Naive thymus-derived CD8-positive, alpha-beta T cell (primary cell): Measurements from ENCODE around the gene LHX3. TPM values are rescaled to one million over a fixed set of nuclear protein-coding genes. Genes with fewer than 3 reads are reported as not detected.
"Not testable (repeated sequence)": the region's sequence is repeated elsewhere in the genome, so short reads cannot be mapped to it uniquely, and the experiment has no call there.

Experiments used
- ATAC-seq, 2 donors: fragments of 150-1000 bp; cut with Tn5 transposase in 1 of 2; sonication (Bioruptor Pico), chemical (Tn5 transposase) in 1 of 2; 1 replicate in 1 of 2; 2 replicates in 1 of 2; pipeline ENCODE4 v1.10.0; 2021; ENCODE audit warnings: mild to moderate bottlenecking in 2 of 2, moderate library complexity in 2 of 2
- POLR2A ChIA-PET: fragments of 350-600 bp; sonication (Branson Sonifier 250); formaldehyde crosslinking; loops from one replicate; lab custom pipeline; 2021; ENCODE audit warnings: antibody characterized with exemption; lab: Charles Lee
- DNase-seq, 10 donors: peaks; one replicate each; pipeline versions ENCODE4 v3.0.0 to v3.0.0-alpha.2; 2020 to 2022
- H3K27ac Mint-ChIP-seq, 10 donors: one replicate each; pipeline ENCODE4 v1.8.0; 2020 to 2022; ENCODE audit warnings: mild to moderate bottlenecking in 10 of 10, mixed read lengths in 10 of 10, moderate library complexity in 4 of 10, inconsistent platforms in 1 of 10
- H3K27me3 Mint-ChIP-seq, 5 donors: one replicate each; pipeline ENCODE4 v1.8.0; 2021 to 2022; ENCODE audit warnings: mixed read lengths in 5 of 5
- H3K36me3 Mint-ChIP-seq, 3 donors: one replicate each; pipeline ENCODE4 v1.8.0; 2020 to 2022; ENCODE audit warnings: mixed read lengths in 3 of 3, mild to moderate bottlenecking in 2 of 3, inconsistent platforms in 1 of 3
- H3K4me1 Mint-ChIP-seq, 4 donors: one replicate each; pipeline ENCODE4 v1.8.0; 2021 to 2022; ENCODE audit warnings: mixed read lengths in 4 of 4
- H3K4me3 Mint-ChIP-seq, 10 donors: one replicate each; pipeline ENCODE4 v1.8.0; 2020 to 2022; ENCODE audit warnings: mild to moderate bottlenecking in 10 of 10, mixed read lengths in 10 of 10, moderate library complexity in 6 of 10, inconsistent platforms in 1 of 10
- H3K9me3 Mint-ChIP-seq, 9 donors: one replicate each; pipeline ENCODE4 v1.8.0; 2020 to 2022; ENCODE audit warnings: mixed read lengths in 9 of 9, mild to moderate bottlenecking in 3 of 9, inconsistent platforms in 1 of 9, moderate library complexity in 1 of 9
- polyA plus RNA-seq, 3 donors: library from polyadenylated mRNA; unstranded; fragments of 300-500 nt; fragmentation: Illumina TruSeq; gene quantifications; one replicate each; pipeline ENCODE4 v1.2.3, GENCODE V29; 2021
- total RNA-seq, 8 experiments: library from RNA in 2 of 8; stranded (reverse) in 2 of 8; gene quantifications; one replicate each; pipeline ENCODE4 v1.2.3 and lab custom pipeline; 2021 to 2026

LHX3 gene
- total and polyA plus RNA-seq, 5 experiments from 2014 or later: not detected

- no peak for DNase-seq
- H3K4me1 Mint-ChIP-seq: peaks cover 0 to 2% (median 0%) of the 10 kb centered on the region in 4 donors
- POLR2A ChIA-PET: no interaction called here
- no peak for ATAC-seq
- peaks cover 2 to 12% (median 6%) of the 10 kb centered on the region in 5 donors for H3K27me3 Mint-ChIP-seq
- H3K27ac Mint-ChIP-seq: no peak overlapping the region
- no peak overlapping the region for H3K4me3 Mint-ChIP-seq
- no peaks in the 10 kb centered on the region for H3K9me3 Mint-ChIP-seq
- no peaks in the 10 kb centered on the region for H3K36me3 Mint-ChIP-seq
Observed at GRCh38 chr9:136155576-136155975, 49.4 kb downstream of the LHX3 start.

GRCh38 chr9:136154943-136155342 lies 50.0 kb downstream of the LHX3 start:
- Mint-ChIP-seq H3K27ac (no peak overlapping the region), H3K4me1 (peaks cover 0 to 2% (median 0%) of the 10 kb centered on the region in 4 donors), H3K36me3 (no peaks in the 10 kb centered on the region), H3K27me3 (peaks cover 2 to 12% (median 6%) of the 10 kb centered on the region in 5 donors), H3K9me3 (no peaks in the 10 kb centered on the region), H3K4me3 (no peak overlapping the region)
- DNase-seq (no peak), ATAC-seq (no peak)
- POLR2A ChIA-PET: no interaction called here

- H3K27ac Mint-ChIP-seq: no peak overlapping the region
- DNase-seq (no peak), ATAC-seq (no peak)
- no peaks in the 10 kb centered on the region for H3K36me3 Mint-ChIP-seq
- H3K27me3 Mint-ChIP-seq: peaks cover 2 to 12% (median 6%) of the 10 kb centered on the region in 5 donors
- POLR2A ChIA-PET: no interaction called here
- H3K4me1 Mint-ChIP-seq: peaks cover 0 to 2% (median 0%) of the 10 kb centered on the region in 4 donors
- no peak overlapping the region for H3K4me3 Mint-ChIP-seq
- no peaks in the 10 kb centered on the region for H3K9me3 Mint-ChIP-seq
Observed at GRCh38 chr9:136153381-136154065, 51.4 kb downstream of the LHX3 start.

- ATAC-seq (no peak), DNase-seq (no peak)
- Mint-ChIP-seq H3K4me3 (no peak overlapping the region), H3K4me1 (peaks cover 0 to 2% (median 0%) of the 10 kb centered on the region in 4 donors), H3K36me3 (no peaks in the 10 kb centered on the region), H3K27ac (no peak overlapping the region), H3K9me3 (no peaks in the 10 kb centered on the region), H3K27me3 (peaks cover 2 to 12% (median 6%) of the 10 kb centered on the region in 5 donors)
- POLR2A ChIA-PET: no interaction called here
Observed at GRCh38 chr9:136152931-136153330, 52.0 kb downstream of the LHX3 start.

GRCh38 chr9:136152543-136152866 lies 52.4 kb downstream of the LHX3 start:
- peak overlapping the region in 1 of 10 donors; percentile 53 for H3K27ac Mint-ChIP-seq
- peaks cover 1 to 12% (median 5%) of the 10 kb centered on the region in 5 donors for H3K27me3 Mint-ChIP-seq
- ATAC-seq: no peak
- no peak for DNase-seq
- H3K4me1 Mint-ChIP-seq: peaks cover 0 to 2% (median 0%) of the 10 kb centered on the region in 4 donors
- POLR2A ChIA-PET: no interaction called here
- no peaks in the 10 kb centered on the region for H3K36me3 Mint-ChIP-seq
- no peak overlapping the region for H3K4me3 Mint-ChIP-seq
- H3K9me3 Mint-ChIP-seq: no peaks in the 10 kb centered on the region

GRCh38 chr9:136151848-136152542 lies 52.9 kb downstream of the LHX3 start:
- Mint-ChIP-seq H3K4me3 (no peak overlapping the region), H3K9me3 (no peaks in the 10 kb centered on the region), H3K27me3 (peaks cover 0 to 12% (median 3%) of the 10 kb centered on the region in 5 donors), H3K4me1 (peaks cover 0 to 2% (median 0%) of the 10 kb centered on the region in 4 donors), H3K27ac (no peak overlapping the region), H3K36me3 (no peaks in the 10 kb centered on the region)
- DNase-seq (no peak), ATAC-seq (no peak)
- POLR2A ChIA-PET: no interaction called here

GRCh38 chr9:136151214-136151804 lies 53.6 kb downstream of the LHX3 start:
- H3K9me3 Mint-ChIP-seq: no peaks in the 10 kb centered on the region
- peaks cover 0 to 2% (median 0%) of the 10 kb centered on the region in 4 donors for H3K4me1 Mint-ChIP-seq
- H3K36me3 Mint-ChIP-seq: no peaks in the 10 kb centered on the region
- no peak overlapping the region for H3K4me3 Mint-ChIP-seq
- DNase-seq (no peak), ATAC-seq (no peak)
- peaks cover 0 to 16% (median 3%) of the 10 kb centered on the region in 5 donors for H3K27me3 Mint-ChIP-seq
- POLR2A ChIA-PET: no interaction called here
- no peak overlapping the region for H3K27ac Mint-ChIP-seq

GRCh38 chr9:136150664-136151213 lies 54.2 kb downstream of the LHX3 start:
- H3K27ac Mint-ChIP-seq, H3K4me1 Mint-ChIP-seq, DNase-seq, POLR2A ChIA-PET, H3K9me3 Mint-ChIP-seq, ATAC-seq, H3K36me3 Mint-ChIP-seq, H3K4me3 Mint-ChIP-seq: not testable (repeated sequence)
- H3K27me3 Mint-ChIP-seq: peaks cover 0 to 22% (median 9%) of the 10 kb centered on the region in 5 donors

GRCh38 chr9:136149853-136150252 lies 55.1 kb downstream of the LHX3 start:
- H3K4me1 Mint-ChIP-seq: no peaks in the 10 kb centered on the region
- H3K27ac Mint-ChIP-seq: no peak overlapping the region
- POLR2A ChIA-PET: no interaction called here
- H3K36me3 Mint-ChIP-seq: no peaks in the 10 kb centered on the region
- DNase-seq: no peak
- no peak for ATAC-seq
- H3K4me3 Mint-ChIP-seq: no peak overlapping the region
- H3K27me3 Mint-ChIP-seq: peaks cover 0 to 22% (median 10%) of the 10 kb centered on the region in 5 donors
- no peaks in the 10 kb centered on the region for H3K9me3 Mint-ChIP-seq

GRCh38 chr9:136149337-136149736 lies 55.6 kb downstream of the LHX3 start:
- Mint-ChIP-seq H3K9me3 (no peaks in the 10 kb centered on the region), H3K27me3 (peaks cover 0 to 24% (median 9%) of the 10 kb centered on the region in 5 donors), H3K27ac (no peak overlapping the region), H3K4me3 (no peak overlapping the region), H3K36me3 (no peaks in the 10 kb centered on the region), H3K4me1 (no peaks in the 10 kb centered on the region)
- POLR2A ChIA-PET: no interaction called here
- no peak for ATAC-seq
- DNase-seq: no peak

GRCh38 chr9:136148766-136149165 lies 56.2 kb downstream of the LHX3 start:
- Mint-ChIP-seq H3K27me3 (peaks cover 0 to 27% (median 9%) of the 10 kb centered on the region in 5 donors), H3K36me3 (no peaks in the 10 kb centered on the region), H3K27ac (no peak overlapping the region), H3K4me1 (no peaks in the 10 kb centered on the region), H3K4me3 (no peak overlapping the region), H3K9me3 (no peaks in the 10 kb centered on the region)
- POLR2A ChIA-PET: no interaction called here
- no peak for DNase-seq
- ATAC-seq: no peak

GRCh38 chr9:136147890-136148714 lies 56.8 kb downstream of the LHX3 start:
- H3K4me1 Mint-ChIP-seq: no peaks in the 10 kb centered on the region
- no peaks in the 10 kb centered on the region for H3K9me3 Mint-ChIP-seq
- H3K36me3 Mint-ChIP-seq: no peaks in the 10 kb centered on the region
- DNase-seq (no peak), ATAC-seq (no peak)
- peaks cover 0 to 27% (median 9%) of the 10 kb centered on the region in 5 donors for H3K27me3 Mint-ChIP-seq
- H3K4me3 Mint-ChIP-seq: no peak overlapping the region
- no peak overlapping the region for H3K27ac Mint-ChIP-seq
- POLR2A ChIA-PET: no interaction called here
